ENCODE measurements around the gene MAP3K20.
"Not testable (repeated sequence)": the region's sequence is repeated elsewhere in the genome, so short reads cannot be mapped to it uniquely, and the experiment has no call there.

Gene MAP3K20

GRCh38 chr2:173281898-173282297 is 206.3 kb downstream of the MAP3K20 start:
- H3K9me3 ChIP-seq (ENCODE audit: insufficient read depth, low read depth, low read length); H3K9ac ChIP-seq (ENCODE audit: low read depth, low read length); H3K4me3 ChIP-seq (ENCODE audit: low read length); H3K27ac ChIP-seq (ENCODE audit: low read length); H3K27me3 ChIP-seq (ENCODE audit: insufficient read depth, low read length); H3K36me3 ChIP-seq (ENCODE audit: insufficient read depth, low read depth, low read length); H3K4me1 ChIP-seq (ENCODE audit: insufficient read depth, low read length): not testable (repeated sequence)

GRCh38 chr2:173282795-173283545 is 207.3 kb downstream of the MAP3K20 start:
- Histone ChIP-seq H3K9ac (ENCODE audit: low read depth, low read length) (no peak overlapping the region), H3K4me1 (ENCODE audit: insufficient read depth, low read length) (no peaks in the 10 kb centered on the region), H3K4me3 (ENCODE audit: low read length) (no peak overlapping the region), H3K36me3 (ENCODE audit: insufficient read depth, low read depth, low read length) (no peaks in the 10 kb centered on the region), H3K9me3 (ENCODE audit: insufficient read depth, low read depth, low read length) (no peaks in the 10 kb centered on the region), H3K27ac (ENCODE audit: low read length) (no peak overlapping the region), H3K27me3 (ENCODE audit: insufficient read depth, low read length) (no peaks in the 10 kb centered on the region)

GRCh38 chr2:173286153-173286809 is 210.6 kb downstream of the MAP3K20 start:
- Histone ChIP-seq H3K9me3 (ENCODE audit: insufficient read depth, low read depth, low read length) (no peaks in the 10 kb centered on the region), H3K27me3 (ENCODE audit: insufficient read depth, low read length) (no peaks in the 10 kb centered on the region), H3K36me3 (ENCODE audit: insufficient read depth, low read depth, low read length) (no peaks in the 10 kb centered on the region), H3K4me3 (ENCODE audit: low read length) (no peak overlapping the region), H3K4me1 (ENCODE audit: insufficient read depth, low read length) (no peaks in the 10 kb centered on the region), H3K27ac (ENCODE audit: low read length) (no peak overlapping the region), H3K9ac (ENCODE audit: low read depth, low read length) (no peak overlapping the region)

GRCh38 chr2:173287594-173287993 is 211.9 kb downstream of the MAP3K20 start:
- no peaks in the 10 kb centered on the region for H3K4me1 ChIP-seq (ENCODE audit: insufficient read depth, low read length)

GRCh38 chr2:173288561-173288960 is 212.9 kb downstream of the MAP3K20 start:
- no peak overlapping the region for H3K27ac ChIP-seq (ENCODE audit: low read length)

More at GRCh38 chr2:173287594-173287993, 211.9 kb downstream of the MAP3K20 start:
- Histone ChIP-seq H3K4me3 (ENCODE audit: low read length) (no peak overlapping the region), H3K27me3 (ENCODE audit: insufficient read depth, low read length) (no peaks in the 10 kb centered on the region), H3K36me3 (ENCODE audit: insufficient read depth, low read depth, low read length) (no peaks in the 10 kb centered on the region), H3K9me3 (ENCODE audit: insufficient read depth, low read depth, low read length) (no peaks in the 10 kb centered on the region; the same call in 1 of the 2 replicates), H3K9ac (ENCODE audit: low read depth, low read length) (no peak overlapping the region), H3K27ac (ENCODE audit: low read length) (no peak overlapping the region)

GRCh38 chr2:173290046-173290445 is 214.4 kb downstream of the MAP3K20 start:
- Histone ChIP-seq H3K9me3 (ENCODE audit: insufficient read depth, low read depth, low read length) (peaks cover 3% of the 10 kb centered on the region; the same call in 1 of the 2 replicates), H3K4me3 (ENCODE audit: low read length) (no peak overlapping the region), H3K27ac (ENCODE audit: low read length) (no peak overlapping the region), H3K4me1 (ENCODE audit: insufficient read depth, low read length) (no peaks in the 10 kb centered on the region), H3K27me3 (ENCODE audit: insufficient read depth, low read length) (no peaks in the 10 kb centered on the region), H3K36me3 (ENCODE audit: insufficient read depth, low read depth, low read length) (no peaks in the 10 kb centered on the region), H3K9ac (ENCODE audit: low read depth, low read length) (no peak overlapping the region)

More at GRCh38 chr2:173288561-173288960, 212.9 kb downstream of the MAP3K20 start:
- Histone ChIP-seq H3K4me3 (ENCODE audit: low read length) (no peak overlapping the region), H3K27me3 (ENCODE audit: insufficient read depth, low read length) (no peaks in the 10 kb centered on the region), H3K9me3 (ENCODE audit: insufficient read depth, low read depth, low read length) (no peaks in the 10 kb centered on the region; the same call in 1 of the 2 replicates), H3K4me1 (ENCODE audit: insufficient read depth, low read length) (no peaks in the 10 kb centered on the region), H3K36me3 (ENCODE audit: insufficient read depth, low read depth, low read length) (no peaks in the 10 kb centered on the region), H3K9ac (ENCODE audit: low read depth, low read length) (no peak overlapping the region)

GRCh38 chr2:173290518-173290917 is 214.9 kb downstream of the MAP3K20 start:
- Histone ChIP-seq H3K4me3 (ENCODE audit: low read length) (no peak overlapping the region), H3K9me3 (ENCODE audit: insufficient read depth, low read depth, low read length) (peaks cover 3% of the 10 kb centered on the region; the same call in 1 of the 2 replicates), H3K36me3 (ENCODE audit: insufficient read depth, low read depth, low read length) (no peaks in the 10 kb centered on the region), H3K4me1 (ENCODE audit: insufficient read depth, low read length) (no peaks in the 10 kb centered on the region), H3K9ac (ENCODE audit: low read depth, low read length) (no peak overlapping the region), H3K27ac (ENCODE audit: low read length) (no peak overlapping the region), H3K27me3 (ENCODE audit: insufficient read depth, low read length) (no peaks in the 10 kb centered on the region)

GRCh38 chr2:173291412-173291811 is 215.8 kb downstream of the MAP3K20 start:
- H3K27me3 ChIP-seq (ENCODE audit: insufficient read depth, low read length): no peaks in the 10 kb centered on the region
- H3K9ac ChIP-seq (ENCODE audit: low read depth, low read length): no peak overlapping the region
- no peaks in the 10 kb centered on the region for H3K4me1 ChIP-seq (ENCODE audit: insufficient read depth, low read length)
- H3K9me3 ChIP-seq (ENCODE audit: insufficient read depth, low read depth, low read length): peaks cover 7% of the 10 kb centered on the region
- no peak overlapping the region for H3K27ac ChIP-seq (ENCODE audit: low read length)
- H3K4me3 ChIP-seq (ENCODE audit: low read length): no peak overlapping the region
- H3K36me3 ChIP-seq (ENCODE audit: insufficient read depth, low read depth, low read length): no peaks in the 10 kb centered on the region

GRCh38 chr2:173296235-173296634 is 220.6 kb downstream of the MAP3K20 start:
- no peak overlapping the region for H3K27ac ChIP-seq (ENCODE audit: low read length)
- no peak overlapping the region for H3K4me3 ChIP-seq (ENCODE audit: low read length)
- H3K9me3 ChIP-seq (ENCODE audit: insufficient read depth, low read depth, low read length): peaks cover 51% of the 10 kb centered on the region
- H3K36me3 ChIP-seq (ENCODE audit: insufficient read depth, low read depth, low read length): no peaks in the 10 kb centered on the region; the same call in 1 of the 2 replicates
- H3K4me1 ChIP-seq (ENCODE audit: insufficient read depth, low read length): no peaks in the 10 kb centered on the region
- no peak overlapping the region for H3K9ac ChIP-seq (ENCODE audit: low read depth, low read length)
- H3K27me3 ChIP-seq (ENCODE audit: insufficient read depth, low read length): no peaks in the 10 kb centered on the region

GRCh38 chr2:173298536-173299097 is 223.0 kb downstream of the MAP3K20 start:
- Histone ChIP-seq H3K9ac (ENCODE audit: low read depth, low read length) (no peak overlapping the region), H3K4me1 (ENCODE audit: insufficient read depth, low read length) (no peaks in the 10 kb centered on the region), H3K27me3 (ENCODE audit: insufficient read depth, low read length) (no peaks in the 10 kb centered on the region), H3K4me3 (ENCODE audit: low read length) (no peak overlapping the region), H3K9me3 (ENCODE audit: insufficient read depth, low read depth, low read length) (peaks cover 52% of the 10 kb centered on the region), H3K27ac (ENCODE audit: low read length) (no peak overlapping the region), H3K36me3 (ENCODE audit: insufficient read depth, low read depth, low read length) (no peaks in the 10 kb centered on the region; the same call in 1 of the 2 replicates)

- H3K9ac ChIP-seq (ENCODE audit: low read depth, low read length): no peak overlapping the region
- H3K4me3 ChIP-seq (ENCODE audit: low read length): no peak overlapping the region
- H3K27ac ChIP-seq (ENCODE audit: low read length): no peak overlapping the region
- no peaks in the 10 kb centered on the region for H3K27me3 ChIP-seq (ENCODE audit: insufficient read depth, low read length)
- H3K4me1 ChIP-seq (ENCODE audit: insufficient read depth, low read length): no peaks in the 10 kb centered on the region
- peaks cover 52% of the 10 kb centered on the region for H3K9me3 ChIP-seq (ENCODE audit: insufficient read depth, low read depth, low read length)
- H3K36me3 ChIP-seq (ENCODE audit: insufficient read depth, low read depth, low read length): no peaks in the 10 kb centered on the region; the same call in 1 of the 2 replicates
Measured at GRCh38 chr2:173299764-173300163, 224.1 kb downstream of the MAP3K20 start.
